HG02943 (cell line): ENCODE data around the gene VPS9D1.

ENCODE experiments used
- ATAC-seq: cut with Tn5 transposase; IDR thresholded peaks from one replicate; pipeline ENCODE4 v1.9.1; 2021; ENCODE audit warnings: mild to moderate bottlenecking, low read depth, moderate library complexity; ENCODE audit not compliant: unreplicated experiment

VPS9D1 gene

GRCh38 chr16:89720813-89721545, at the start of gene VPS9D1, which contains the start of gene ZNF276:
Gene VPS9D1, minus strand, starts transcription at chr16:89720898. Its CDS starts 37 bp downstream, at chr16:89720861.
Gene ZNF276, plus strand, starts transcription at chr16:89721537. Its CDS starts 104 bp downstream, at chr16:89721641.
- ATAC-seq = peak; percentile 46

- ATAC-seq = no peak
Observed at GRCh38 chr16:89770367-89770766, 49.7 kb upstream of the VPS9D1 start.

GRCh38 chr16:89765292-89765830, 44.7 kb upstream of the VPS9D1 start:
- ATAC-seq = peak; percentile 11

- peak; percentile 71 for ATAC-seq
Observed at GRCh38 chr16:89764711-89765201, 44.1 kb upstream of the VPS9D1 start.

- no peak for ATAC-seq
Observed at GRCh38 chr16:89761304-89761922, 40.7 kb upstream of the VPS9D1 start.

- ATAC-seq = no peak
Observed at GRCh38 chr16:89759746-89760340, 39.1 kb upstream of the VPS9D1 start.

- ATAC-seq = no peak
Observed at GRCh38 chr16:89749637-89750036, 28.9 kb upstream of the VPS9D1 start.

GRCh38 chr16:89748921-89749320, 28.2 kb upstream of the VPS9D1 start:
- no peak for ATAC-seq

GRCh38 chr16:89748076-89748475, 27.4 kb upstream of the VPS9D1 start:
- no peak for ATAC-seq

- no peak for ATAC-seq
Observed at GRCh38 chr16:89746043-89746442, 25.3 kb upstream of the VPS9D1 start.

- no peak for ATAC-seq
Observed at GRCh38 chr16:89744813-89745212, 24.1 kb upstream of the VPS9D1 start.

GRCh38 chr16:89742948-89743347, 22.2 kb upstream of the VPS9D1 start:
- no peak for ATAC-seq

GRCh38 chr16:89741342-89742014, 20.8 kb upstream of the VPS9D1 start:
- ATAC-seq = no peak

GRCh38 chr16:89739383-89739782, 18.7 kb upstream of the VPS9D1 start:
- no peak for ATAC-seq

- no peak for ATAC-seq
Observed at GRCh38 chr16:89738538-89739317, 18.0 kb upstream of the VPS9D1 start.

- no peak for ATAC-seq
Observed at GRCh38 chr16:89738072-89738377, 17.3 kb upstream of the VPS9D1 start.

- no peak for ATAC-seq
Observed at GRCh38 chr16:89737341-89738071, 16.8 kb upstream of the VPS9D1 start.

GRCh38 chr16:89736554-89736953, 15.9 kb upstream of the VPS9D1 start:
- no peak for ATAC-seq

GRCh38 chr16:89733792-89734191, 13.1 kb upstream of the VPS9D1 start:
- ATAC-seq = no peak
